ENCODE results near the gene MED26.

The MED26 gene

GRCh38 chr19:16587833-16588823 is 39.9 kb downstream of the MED26 start:
- DNase-seq: no peak

GRCh38 chr19:16586991-16587832 is 40.8 kb downstream of the MED26 start:
- peak; percentile 76 for DNase-seq

- DNase-seq: no peak
Measured at GRCh38 chr19:16586477-16586871, 41.5 kb downstream of the MED26 start.

- no peak for DNase-seq
Measured at GRCh38 chr19:16585808-16586476, 42.1 kb downstream of the MED26 start.

DNA sequence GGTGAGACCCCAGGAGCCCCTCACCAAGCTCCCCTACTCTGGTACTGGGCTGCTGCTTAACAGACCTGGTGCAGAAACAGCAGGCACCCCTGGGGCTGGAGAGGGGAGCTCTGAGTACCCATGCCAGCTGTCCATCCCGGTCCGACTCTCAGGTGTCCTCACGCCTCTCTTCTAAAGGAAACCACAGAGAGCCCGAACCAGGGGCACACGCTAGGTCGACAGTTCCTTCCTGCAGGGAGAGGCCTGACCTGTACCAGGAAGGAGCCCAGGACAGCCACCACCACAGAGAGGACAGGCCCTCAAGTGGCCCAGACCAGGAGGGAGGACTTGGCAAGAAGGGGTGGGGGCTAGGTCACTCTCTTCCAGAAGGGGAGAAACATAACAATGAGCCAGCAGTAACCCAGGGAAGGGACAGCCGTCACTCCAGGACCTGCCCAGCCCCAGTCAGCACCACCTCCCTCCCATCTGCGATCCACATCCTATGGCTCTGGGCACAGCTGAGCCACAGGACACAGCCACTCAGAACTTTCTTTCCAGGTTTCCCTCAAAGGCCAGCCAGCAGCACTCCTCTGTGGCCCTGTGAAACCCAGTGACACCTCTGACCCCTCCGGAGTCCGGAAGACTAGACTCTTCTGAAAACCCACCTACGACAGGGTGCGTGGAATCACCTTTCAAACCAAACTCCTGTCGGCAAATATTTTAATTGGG is 42.8 kb downstream of the MED26 start:
- DNase-seq: no peak

GRCh38 chr19:16584248-16585093 is 43.5 kb downstream of the MED26 start:
- DNase-seq: peak; percentile 94

DNA sequence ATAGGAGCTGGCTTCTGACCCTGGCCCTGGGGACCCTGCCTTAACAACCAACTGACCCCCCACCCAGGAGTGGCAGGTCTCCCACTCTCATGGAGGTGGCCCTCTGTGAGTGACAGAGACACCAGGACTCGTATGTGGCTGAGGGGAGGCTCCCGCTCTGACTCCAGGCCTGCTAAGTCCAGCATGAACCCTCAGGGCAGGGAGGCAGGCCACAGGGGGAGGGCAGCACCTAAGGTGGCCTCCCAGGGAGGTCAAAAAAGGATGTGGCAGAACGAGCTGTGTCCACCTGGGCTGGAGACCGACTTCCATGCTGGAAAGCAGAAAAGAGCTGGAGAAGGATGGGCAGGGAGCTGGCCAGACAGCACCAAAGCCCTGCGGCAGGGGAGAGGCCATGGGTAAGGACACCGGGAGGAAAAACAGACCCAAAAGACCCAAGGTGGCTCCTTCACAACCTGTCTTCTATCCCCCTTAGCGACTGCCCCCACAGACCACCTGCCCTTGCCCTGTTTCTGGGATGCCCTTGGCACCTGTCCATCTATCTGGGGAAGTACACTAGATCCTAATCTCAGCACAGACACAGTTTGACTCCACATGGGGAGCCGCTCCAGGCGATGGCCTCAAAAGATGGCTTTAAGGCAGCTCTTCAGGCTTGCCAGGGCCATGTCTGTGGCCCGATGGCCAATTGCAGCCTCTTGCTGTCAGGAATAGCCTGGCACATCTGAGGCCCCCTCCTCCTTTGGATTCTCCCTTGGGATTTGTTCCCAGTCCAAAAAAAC is 45.3 kb downstream of the MED26 start:
- DNase-seq: no peak

- no peak for DNase-seq
Measured at GRCh38 chr19:16581971-16582343, 46.0 kb downstream of the MED26 start.

DNA sequence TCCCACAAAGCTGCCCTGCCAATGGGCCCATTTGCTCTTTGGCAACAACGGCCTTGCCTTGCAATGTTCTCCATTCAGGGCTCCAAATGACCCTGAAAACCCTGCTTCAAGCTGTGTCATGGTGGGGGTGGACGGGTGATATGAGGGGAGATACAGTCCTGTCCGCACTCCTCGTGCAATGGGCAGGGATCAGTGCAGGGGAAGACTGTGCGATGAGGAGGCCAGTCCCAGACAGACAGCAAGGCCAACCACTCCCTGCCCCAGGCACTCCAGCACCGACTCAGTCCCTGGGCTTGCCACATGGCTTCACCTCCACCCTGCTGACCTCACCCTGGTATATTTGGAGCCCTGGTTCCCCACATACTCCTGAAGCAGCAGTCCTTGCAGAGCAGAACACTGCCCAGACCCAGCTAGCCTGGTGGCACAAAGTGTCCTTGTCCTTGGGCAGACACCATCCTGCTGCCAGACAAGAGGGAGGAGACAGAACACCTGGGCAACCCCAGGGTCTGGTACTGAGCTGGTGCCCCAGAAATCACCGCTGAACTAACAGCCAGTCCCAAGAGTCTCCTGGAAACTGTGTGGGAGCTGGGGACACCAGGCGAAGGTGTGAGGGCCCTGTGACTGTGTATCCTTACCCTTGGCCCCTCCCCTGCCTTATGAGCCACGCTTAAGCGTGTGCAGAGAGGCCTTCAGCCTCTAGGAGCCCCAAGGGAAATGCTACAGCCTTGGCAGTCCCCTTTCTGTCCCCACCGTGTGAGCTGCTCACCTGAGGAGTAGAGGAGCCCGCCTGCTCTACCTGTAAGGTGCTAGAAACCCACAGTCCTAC is 46.6 kb downstream of the MED26 start:
- DNase-seq: no peak

DNA sequence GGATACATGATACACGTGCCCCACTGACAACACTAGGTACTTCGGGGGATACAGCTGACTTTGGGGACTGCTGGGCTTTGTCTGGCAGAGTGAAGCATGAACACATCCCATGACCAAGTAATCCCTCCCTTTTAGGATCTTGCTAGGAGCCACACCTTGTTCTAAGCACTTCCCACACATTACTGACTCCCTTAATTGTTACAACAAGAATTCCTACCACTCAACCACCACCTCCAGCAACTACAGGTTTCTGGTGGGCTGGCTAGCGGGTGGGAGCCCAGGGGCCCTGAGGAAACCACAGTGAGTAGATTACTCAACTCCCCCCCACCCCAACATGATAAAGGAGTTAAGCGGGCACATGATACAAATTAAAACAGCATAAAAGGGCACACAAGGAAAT is 48.6 kb downstream of the MED26 start:
- no peak for DNase-seq

DNA sequence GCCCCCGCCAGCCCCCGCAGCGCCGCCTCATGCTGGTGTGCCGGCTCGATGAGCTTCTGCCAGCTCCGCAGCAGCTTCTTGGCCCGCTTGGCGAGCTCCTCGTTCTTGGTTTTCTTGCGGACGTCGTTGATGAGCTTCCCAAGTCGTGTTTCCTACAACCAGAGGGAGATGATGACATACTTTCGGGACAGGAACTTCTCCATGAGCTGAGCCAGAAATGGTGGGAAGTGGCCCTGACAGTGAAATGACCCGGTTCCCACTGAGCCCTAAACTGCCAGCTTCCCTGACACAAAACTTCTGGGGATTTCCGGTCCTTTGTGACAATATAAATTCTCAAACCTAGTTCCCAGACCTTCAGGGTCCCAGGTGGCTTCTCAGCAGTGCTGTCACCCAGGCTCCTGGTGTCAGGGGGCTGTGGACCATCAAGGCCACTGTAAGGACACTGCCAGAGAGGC is 50.4 kb downstream of the MED26 start:
- DNase-seq: no peak

DNA sequence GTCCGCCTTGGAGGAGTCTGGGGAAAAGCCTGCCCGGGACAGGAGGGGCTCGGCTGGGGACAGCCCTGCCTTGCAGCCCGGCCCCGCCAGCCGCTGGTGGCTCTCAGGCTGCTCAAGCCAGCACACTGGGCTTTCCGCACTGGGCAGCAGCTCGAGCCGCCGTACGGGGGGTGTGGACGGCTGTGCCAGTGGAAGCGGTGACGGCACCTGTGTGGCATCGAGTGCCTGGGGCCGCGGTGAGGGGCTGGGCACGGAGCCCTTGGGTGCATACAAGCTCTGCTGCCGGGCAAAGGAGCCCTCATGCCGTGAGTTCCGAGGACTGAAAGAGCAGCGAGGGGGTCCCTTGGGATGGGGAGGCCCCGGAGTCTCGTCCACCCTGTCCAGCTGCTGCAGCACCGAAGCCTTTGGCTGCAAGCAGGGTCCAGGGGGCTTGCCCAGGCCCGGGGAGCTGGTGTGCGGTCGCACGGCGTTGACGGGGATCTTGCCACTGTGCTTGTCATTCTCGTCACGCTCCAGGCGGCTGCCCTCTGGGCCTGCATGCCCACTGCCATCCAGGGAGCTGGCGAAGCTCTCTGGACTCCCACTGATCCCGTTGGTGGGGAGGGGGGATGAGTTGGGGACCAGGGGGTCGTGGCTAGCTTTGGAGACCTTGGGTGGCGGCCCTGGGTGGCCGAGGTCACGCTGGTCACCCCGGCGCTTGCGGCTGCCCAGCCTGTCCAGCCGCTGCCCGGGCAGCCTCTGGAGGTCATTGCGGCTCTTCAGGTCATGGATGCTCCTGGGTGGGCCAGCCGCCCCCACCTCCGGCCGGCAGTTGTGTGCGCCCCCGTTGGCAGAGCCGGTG is 51.1 kb downstream of the MED26 start:
- DNase-seq: no peak

DNA sequence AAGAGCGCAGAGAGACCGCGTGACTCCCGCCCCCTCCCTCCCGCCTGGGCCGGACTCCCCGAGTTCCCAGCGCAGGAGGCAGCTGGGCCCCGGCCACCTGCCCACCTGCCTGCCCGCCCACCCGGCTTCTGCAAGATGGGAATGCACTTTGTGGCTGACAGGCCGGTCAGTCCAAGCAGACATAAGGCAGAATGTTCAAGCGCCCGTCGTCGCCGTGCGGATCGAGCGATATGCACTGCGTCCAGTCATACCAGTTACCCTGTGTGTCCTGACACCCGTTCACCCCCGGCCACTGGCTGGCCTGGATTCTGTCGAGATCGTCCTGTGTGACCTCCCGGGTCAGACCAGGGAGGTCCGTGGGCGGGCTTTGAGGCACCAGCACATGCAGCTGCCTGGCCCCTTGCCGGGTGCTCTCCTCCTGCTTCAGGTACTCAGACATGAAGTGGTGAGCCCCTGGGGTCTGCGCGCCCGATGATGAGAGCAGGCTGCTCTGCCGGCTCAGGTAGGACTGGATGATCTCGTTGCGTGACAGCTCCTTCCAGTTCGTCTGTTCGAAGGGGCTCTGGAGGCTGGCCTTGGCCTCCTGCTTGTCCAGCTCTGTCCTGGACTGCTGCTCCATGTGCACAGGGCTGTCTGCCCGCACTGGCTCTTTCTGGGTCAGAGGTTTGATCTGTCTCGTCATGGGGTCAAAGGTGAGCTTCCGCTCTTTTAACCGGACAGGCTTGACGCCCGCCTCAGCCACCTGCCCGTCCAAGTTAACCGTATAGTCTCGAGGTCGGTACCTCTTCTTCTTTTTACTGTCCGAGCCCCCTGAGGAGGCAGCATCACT is 51.9 kb downstream of the MED26 start:
- no peak for DNase-seq

- DNase-seq: no peak
Measured at GRCh38 chr19:16575282-16575681, 52.7 kb downstream of the MED26 start.

DNA sequence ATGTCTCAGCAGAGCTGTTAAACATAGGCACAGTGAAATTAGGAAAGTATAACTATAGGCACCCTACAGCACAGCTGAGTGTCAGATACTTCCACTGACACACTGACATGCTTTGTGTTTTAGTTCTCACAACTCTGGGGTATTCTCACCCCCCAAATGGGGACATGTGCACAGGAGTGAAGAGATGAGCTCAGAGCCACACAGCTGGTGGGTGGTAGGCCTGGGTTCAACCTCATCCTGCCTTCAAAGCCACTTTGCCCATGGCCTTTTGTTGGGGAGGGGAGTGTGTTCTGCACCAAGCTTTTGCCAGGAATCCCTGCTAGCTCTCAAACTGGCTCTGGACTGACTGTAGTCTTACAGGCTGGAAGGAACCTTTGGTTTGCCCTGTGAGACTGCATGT is 54.1 kb downstream of the MED26 start:
- no peak for DNase-seq

GRCh38 chr19:16573296-16573695 is 54.7 kb downstream of the MED26 start:
- no peak for DNase-seq

GRCh38 chr19:16572332-16573211 is 55.4 kb downstream of the MED26 start, which contains the start of gene SLC35E1:
TSS of gene SLC35E1 (minus strand) at chr19:16572415. CDS start at chr19:16572364, 51 bp downstream.
- peak; percentile 95 for DNase-seq
